IMR-90 (cell line): ENCODE measurements around the gene PLIN5. TPM values are rescaled to one million over a fixed set of nuclear protein-coding genes. Genes with fewer than 3 reads are reported as not detected.

Experiments used
- ATAC-seq: fragments of 200-7000 bp; cut with Tn5 transposase; 2 replicates; pipeline ENCODE4 v1.9.1; 2020; ENCODE audit warnings: low read depth, mild to moderate bottlenecking, moderate library complexity
- BruUV-seq: library from RNA; stranded (reverse); fragments of 400-500 nt; replicated peaks from 2 replicates; lab custom pipeline; 2021; lab: Mats Ljungman, UMichigan
- CTCF ChIA-PET: fragments of 300-600 bp; formaldehyde crosslinking; extraction: SDS; loops from one replicate; lab custom pipeline; 2021; ENCODE audit warnings: antibody characterized with exemption; lab: Yijun Ruan, JAX
- POLR2A ChIA-PET: fragments of 300-600 bp; sonication (Branson Sonifier 250); formaldehyde crosslinking; loops from one replicate; lab custom pipeline; 2022; ENCODE audit warnings: antibody characterized with exemption; ENCODE audit not compliant: unreplicated experiment; lab: Charles Lee
- DNase-seq: peaks from one replicate; pipeline ENCODE4 v3.0.0; 2013
- H2AFZ ChIP-seq: replicated peaks from 2 replicates; pipeline ENCODE3; 2013; ENCODE audit warnings: low read length, mild to moderate bottlenecking; ENCODE audit not compliant: poor library complexity
- H2AK5ac ChIP-seq: 2 replicates; pipeline ENCODE4 v1.6.1; 2013; ENCODE audit warnings: low read depth, low read length, inconsistent platforms
- H2AK9ac ChIP-seq: replicated peaks from 2 replicates; pipeline ENCODE3; 2013; ENCODE audit warnings: mild to moderate bottlenecking, low read depth, low read length, moderate library complexity; ENCODE audit not compliant: poor library complexity
- H2BK120ac ChIP-seq: 2 replicates; pipeline ENCODE4 v1.6.1; 2013; ENCODE audit warnings: low read depth, low read length, inconsistent platforms
- H2BK15ac ChIP-seq: 3 replicates; pipeline ENCODE4 v1.6.1; 2013; ENCODE audit warnings: low read depth, low read length, inconsistent platforms
- H2BK20ac ChIP-seq: 2 replicates; pipeline ENCODE4 v1.6.1; 2013; ENCODE audit warnings: low read depth, mild to moderate bottlenecking, inconsistent platforms, low read length, moderate library complexity
- H2BK5ac ChIP-seq: 2 replicates; pipeline ENCODE4 v1.6.1; 2013; ENCODE audit warnings: mild to moderate bottlenecking, low read depth, low read length, inconsistent platforms; ENCODE audit not compliant: poor library complexity, severe bottlenecking
- H3K14ac ChIP-seq: replicated peaks from 2 replicates; pipeline ENCODE4 v1.6.1; 2013; ENCODE audit warnings: low read depth, low read length, inconsistent platforms
- H3K18ac ChIP-seq: 2 replicates; pipeline ENCODE4 v1.6.1; 2013; ENCODE audit warnings: low read depth, low read length, control low read depth
- H3K23ac ChIP-seq: 2 replicates; pipeline ENCODE4 v1.6.1; 2013; ENCODE audit warnings: low read depth, low read length, inconsistent platforms
- H3K27ac ChIP-seq: 2 replicates; pipeline ENCODE4 v1.5.1; 2013; ENCODE audit warnings: mild to moderate bottlenecking, control low read depth, low read length; ENCODE audit not compliant: insufficient read depth
- H3K27me3 ChIP-seq: 2 replicates; pipeline ENCODE4 v1.6.1; 2013; ENCODE audit warnings: low read length; ENCODE audit not compliant: control insufficient read depth, insufficient read depth
- H3K36me3 ChIP-seq: 2 replicates; pipeline ENCODE4 v1.6.1; 2013; ENCODE audit warnings: low read length, mixed read lengths; ENCODE audit not compliant: control insufficient read depth, insufficient read depth
- H3K4ac ChIP-seq: 2 replicates; pipeline ENCODE4 v1.6.1; 2013; ENCODE audit warnings: low read depth, low read length, inconsistent platforms
- H3K4me1 ChIP-seq: 2 replicates; pipeline ENCODE4 v1.6.1; 2013; ENCODE audit warnings: low read length, mixed read lengths; ENCODE audit not compliant: control insufficient read depth, insufficient read depth
- H3K4me2 ChIP-seq: 2 replicates; pipeline ENCODE4 v1.6.1; 2013; ENCODE audit warnings: low read depth, mild to moderate bottlenecking, control low read depth, low read length, moderate library complexity
- H3K4me3 ChIP-seq: 2 replicates; pipeline ENCODE4 v1.5.1; 2013; ENCODE audit warnings: low read depth, mild to moderate bottlenecking, control low read depth, low read length, moderate library complexity; ENCODE audit not compliant: insufficient read depth
- H3K56ac ChIP-seq: 2 replicates; pipeline ENCODE4 v1.6.1; 2013; ENCODE audit warnings: low read length, inconsistent platforms; ENCODE audit not compliant: insufficient read depth; ENCODE audit errors: extremely low read depth
- H3K79me1 ChIP-seq, 2 experiments: 2 replicates each; pipeline ENCODE4 v1.6.1; 2013; ENCODE audit warnings: low read length in 2 of 2, inconsistent platforms in 1 of 2, low read depth in 1 of 2
- H3K9ac ChIP-seq: 2 replicates; pipeline ENCODE4 v1.6.1; 2013; ENCODE audit warnings: low read depth, low read length, control low read depth
- H3K9me1 ChIP-seq: 2 replicates; pipeline ENCODE4 v1.6.1; 2013; ENCODE audit warnings: low read length, inconsistent platforms; ENCODE audit not compliant: insufficient read depth
- H3K9me3 ChIP-seq: 2 replicates; pipeline ENCODE4 v1.6.1; 2013; ENCODE audit warnings: low read length; ENCODE audit not compliant: control insufficient read depth, insufficient read depth
- H4K20me1 ChIP-seq: 2 replicates; pipeline ENCODE4 v1.6.1; 2013; ENCODE audit warnings: low read length, inconsistent platforms; ENCODE audit not compliant: insufficient read depth
- H4K5ac ChIP-seq: 2 replicates; pipeline ENCODE4 v1.6.1; 2013; ENCODE audit warnings: mild to moderate bottlenecking, low read depth, low read length, control low read depth
- H4K8ac ChIP-seq, 2 experiments: 2 replicates each; pipeline ENCODE4 v1.6.1; 2013; ENCODE audit warnings: low read depth in 2 of 2, low read length in 2 of 2, control low read depth in 1 of 2, inconsistent platforms in 1 of 2
- H4K91ac ChIP-seq: 2 replicates; pipeline ENCODE4 v1.6.1; 2013; ENCODE audit warnings: low read depth, low read length, inconsistent platforms; ENCODE audit not compliant: insufficient read depth
- CEBPB ChIP-seq: IDR thresholded peaks from 2 replicates; pipeline ENCODE4 v1.6.1; 2012; ENCODE audit warnings: low read depth, low read length, improper control_type of control experiment
- ELK1 ChIP-seq: fragments of 150-350 bp; IDR thresholded peaks from 2 replicates; pipeline ENCODE4 v1.6.1; 2016; ENCODE audit warnings: low read depth, mild to moderate bottlenecking, low read length, moderate library complexity, borderline replicate concordance
- MAZ ChIP-seq: IDR thresholded peaks from 2 replicates; pipeline ENCODE4 v1.6.1; 2012; ENCODE audit warnings: low read depth, mild to moderate bottlenecking, low read length, improper control_type of control experiment, moderate library complexity, borderline replicate concordance
- NFE2L2 ChIP-seq: fragments of 150-350 bp; IDR thresholded peaks from 2 replicates; pipeline ENCODE4 v1.6.1; 2016; ENCODE audit warnings: low read depth, mild to moderate bottlenecking, low read length
- RAD21 ChIP-seq: IDR thresholded peaks from 2 replicates; pipeline ENCODE4 v1.6.1; 2012; ENCODE audit warnings: low read length, improper control_type of control experiment
- RFX5 ChIP-seq: IDR thresholded peaks from 2 replicates; pipeline ENCODE4 v1.8.0; 2012; ENCODE audit warnings: low read depth, mild to moderate bottlenecking, low read length, moderate library complexity
- WGBS, 2 experiments: methylation state at CpG; one replicate each; pipeline versions ENCODE4 v1.1.5 to v1.1.7; 2013; ENCODE audit warnings: missing lambda C conversion rate in 2 of 2; ENCODE audit not compliant: insufficient read length in 1 of 2; ENCODE audit errors: extremely low coverage in 2 of 2; 5-methylcytosine and 5-hydroxymethylcytosine counted together
- dilution Hi-C: fragments of 300-500 bp; cut with HindIII; formaldehyde crosslinking; loops from one replicate; pipeline ENCODE4 v1.14.3; 2018; ENCODE audit warnings: low sequenced_read_pairs; ENCODE audit not compliant: unreplicated experiment
- in situ Hi-C: fragments of 300-500 bp; cut with MboI; formaldehyde crosslinking; loops from 3 replicates; pipeline ENCODE4 v1.14.3; 2019; ENCODE audit warnings: low sequenced_read_pairs, inconsistent platforms, mixed read lengths
- intact Hi-C: fragments of 100-400 bp; cut with micrococcal nuclease; formaldehyde crosslinking; loops from 2 replicates; pipeline ENCODE4 v1.10.0; 2022
- polyA plus RNA-seq, 3 experiments: library from polyadenylated mRNA; depleted of rRNA; stranded (reverse); fragments of >200 nt; gene quantifications; 2 replicates each; pipeline ENCODE4 v1.2.3, GENCODE V29; 2012; ENCODE audit warnings: low replicate concordance in 1 of 3
- total RNA-seq: library from RNA; depleted of rRNA; stranded (reverse); fragments of >200 nt; gene quantifications from 2 replicates; pipeline ENCODE4 v1.2.3, GENCODE V29; 2012

The PLIN5 gene
- total and polyA plus RNA-seq, 2 of the 4 experiments (the other 2 are of a cell fraction): not detected

- H3K4me1 ChIP-seq: no peaks in the 10 kb centered on the region
- no peak overlapping the region for H2AK5ac ChIP-seq
- no peak overlapping the region for H3K14ac ChIP-seq
- no peak overlapping the region for H2AFZ ChIP-seq
- H3K79me1 ChIP-seq: peaks cover 0 to 3% of the 10 kb centered on the region in 2 experiments; a peak in 2 of 4 replicates
- no peak overlapping the region for H3K18ac ChIP-seq
- H3K23ac ChIP-seq: no peak overlapping the region
- in situ Hi-C loops (no loop called here), dilution Hi-C loops (no loop called here), intact Hi-C loops (no loop called here)
- no peak overlapping the region for H3K27ac ChIP-seq
- DNase-seq: no peak
- POLR2A ChIA-PET: no interaction called here
- H3K36me3 ChIP-seq: peaks cover 78% of the 10 kb centered on the region
- TF ChIP-seq RFX5 (no peak), NFE2L2 (no peak), MAZ (no peak), CEBPB (no peak), ELK1 (no peak), RAD21 (no peak)
- no peak overlapping the region for H3K4me2 ChIP-seq
- H4K20me1 ChIP-seq: peaks cover 4% of the 10 kb centered on the region; the same call in 1 of the 2 replicates
- peaks cover 2% of the 10 kb centered on the region; the same call in 1 of the 2 replicates for H3K9me1 ChIP-seq
- H3K27me3 ChIP-seq: no peaks in the 10 kb centered on the region
- H3K9ac ChIP-seq: no peak overlapping the region
- no peak overlapping the region for H3K56ac ChIP-seq
- no peak overlapping the region for H2BK15ac ChIP-seq
- H3K9me3 ChIP-seq: no peaks in the 10 kb centered on the region
- ATAC-seq: no peak
- CTCF ChIA-PET: interaction anchor here (0.6 kb wide), 1 partner anchor 19 kb away, joined by 3 read pairs; no protein-coding TSS in a partner anchor
- no peak overlapping the region for H4K91ac ChIP-seq
- no peak overlapping the region for H3K4me3 ChIP-seq
- no peak overlapping the region for H2BK5ac ChIP-seq
- no peak overlapping the region for H2BK120ac ChIP-seq
- no TSS peak for BruUV-seq
- H3K4ac ChIP-seq: no peak overlapping the region
- 91% methylated on average over 9 of the region's 25 CpGs; no CpG with 5 or more reads in 1 of the 2 experiments for WGBS, 2 experiments
- H2AK9ac ChIP-seq: no peak overlapping the region
- H4K5ac ChIP-seq: no peak overlapping the region
- H2BK20ac ChIP-seq: no peak overlapping the region
- no peak overlapping the region for H4K8ac ChIP-seq
These were observed 37.1 kb downstream of the PLIN5 start for GRCh38 chr19:4497770-4498389.
